ENCODE results near the gene STBD1. TPM values are rescaled to one million over a fixed set of nuclear protein-coding genes. Genes with fewer than 3 reads are reported as not detected.

The STBD1 gene
- 1.7 and 3.5 TPM in 2 replicates for total RNA-seq

GRCh38 chr4:76305971-76306881 lies at the start of gene STBD1:
Gene STBD1, plus strand, starts transcription at chr4:76306733. Its CDS starts 37 bp downstream, at chr4:76306770.

Other genes with a start within 250 kb of the STBD1 start
- 0.07 TPM in 1 of 2 replicates, not detected in the other for gene ART3, start 232.0 kb upstream of the STBD1 start, total RNA-seq
- 40.4 and 43.9 TPM in 2 replicates for gene NUP54, start 158.3 kb upstream of the STBD1 start, total RNA-seq
- gene SCARB2, start 92.9 kb upstream of the STBD1 start, total RNA-seq, result 95.2 and 102 TPM in 2 replicates
- not detected in 2 replicates for gene FAM47E, start 55.0 kb upstream of the STBD1 start, total RNA-seq
- not detected in 2 replicates for gene CCDC158, start 114.4 kb downstream of the STBD1 start, total RNA-seq
- 0.87 and 1.0 TPM in 2 replicates for gene SHROOM3, start 128.5 kb downstream of the STBD1 start, total RNA-seq